Mucosa of rectum (tissue), 2 donors: ENCODE results near the gene GEMIN5.
"Not testable (repeated sequence)": the region's sequence is repeated elsewhere in the genome, so short reads cannot be mapped to it uniquely, and the experiment has no call there.

Experiments used
- H3K27ac ChIP-seq, 2 donors: one replicate each; pipeline ENCODE4 v1.7.0; 2013; ENCODE audit warnings: inconsistent platforms in 2 of 2, low read depth in 2 of 2, low read length in 2 of 2
- H3K27me3 ChIP-seq, 2 donors: one replicate each; pipeline ENCODE4 v1.7.0; 2013; ENCODE audit warnings: low read length in 2 of 2; ENCODE audit not compliant: control insufficient read depth in 2 of 2, insufficient read depth in 2 of 2
- H3K36me3 ChIP-seq, 2 donors: one replicate each; pipeline ENCODE4 v1.7.0; 2013; ENCODE audit warnings: low read length in 2 of 2; ENCODE audit not compliant: control insufficient read depth in 2 of 2, insufficient read depth in 2 of 2
- H3K4me1 ChIP-seq, 2 donors: one replicate each; pipeline ENCODE4 v1.7.0; 2013; ENCODE audit warnings: low read length in 2 of 2, mild to moderate bottlenecking in 1 of 2; ENCODE audit not compliant: control insufficient read depth in 2 of 2, insufficient read depth in 2 of 2
- H3K4me3 ChIP-seq, 2 donors: one replicate each; pipeline ENCODE4 v1.7.0; 2013; ENCODE audit warnings: low read length in 2 of 2
- H3K9ac ChIP-seq, 2 donors: one replicate each; pipeline ENCODE4 v1.7.0; 2013; ENCODE audit warnings: low read length in 2 of 2, low read depth in 1 of 2, mild to moderate bottlenecking in 1 of 2
- H3K9me3 ChIP-seq, 2 donors: one replicate each; pipeline ENCODE4 v1.7.0; 2013; ENCODE audit warnings: low read length in 2 of 2; ENCODE audit not compliant: control insufficient read depth in 2 of 2
- donor health status: healthy.
- donor health status: Normal muscosa, but diverticular disease.

The GEMIN5 gene

DNA sequence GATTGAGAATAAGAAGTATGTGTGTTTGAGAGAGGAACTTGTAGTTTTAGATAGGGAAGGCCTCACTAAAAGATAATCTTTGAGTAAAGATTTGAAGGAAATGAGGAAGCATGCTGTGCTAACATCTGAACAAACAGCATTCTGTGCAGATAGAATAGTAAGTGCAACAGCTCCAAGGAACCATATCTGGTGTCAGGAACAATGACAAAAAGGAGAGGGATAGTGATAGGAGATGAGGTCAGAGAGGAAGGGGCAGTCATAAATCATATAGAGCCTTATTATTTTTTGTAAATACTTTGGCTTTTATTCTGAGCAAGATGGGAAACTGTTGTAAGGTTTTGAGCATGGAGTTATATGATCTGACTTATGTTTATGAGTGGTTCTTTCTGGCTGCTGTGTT, 6.7 kb upstream of the GEMIN5 start:
- Histone ChIP-seq H3K9me3 (no peaks in the 10 kb centered on the region), H3K27me3 (no peaks in the 10 kb centered on the region), H3K36me3 (peaks cover 0 to 2% of the 10 kb centered on the region in 2 donors), H3K4me3 (no peak overlapping the region), H3K4me1 (peaks cover 7 to 9% of the 10 kb centered on the region in 2 donors), H3K9ac (no peak overlapping the region), H3K27ac (no peak overlapping the region)

DNA sequence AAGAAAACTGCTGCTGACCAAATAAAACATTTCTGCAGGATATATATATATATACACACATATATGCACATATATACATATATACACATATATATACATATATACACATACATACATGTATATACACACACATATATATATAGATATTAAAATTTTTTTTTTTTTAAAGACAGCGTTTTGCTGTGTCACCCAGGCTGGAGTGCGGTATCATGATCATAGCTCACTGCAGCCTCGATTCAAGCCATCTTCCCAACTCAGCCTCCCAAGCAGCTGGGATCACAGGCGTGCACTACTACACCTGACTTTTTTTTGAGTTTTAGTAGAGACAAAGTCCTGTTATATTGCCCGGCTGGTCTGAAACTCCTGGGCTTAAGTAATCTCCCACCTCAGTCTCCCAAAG, 5.5 kb upstream of the GEMIN5 start:
- Histone ChIP-seq H3K27me3 (no peaks in the 10 kb centered on the region), H3K4me1 (peaks cover 7 to 9% of the 10 kb centered on the region in 2 donors), H3K9me3 (no peaks in the 10 kb centered on the region), H3K9ac (no peak overlapping the region), H3K27ac (no peak overlapping the region), H3K4me3 (no peak overlapping the region), H3K36me3 (peaks cover 0 to 2% of the 10 kb centered on the region in 2 donors)

DNA sequence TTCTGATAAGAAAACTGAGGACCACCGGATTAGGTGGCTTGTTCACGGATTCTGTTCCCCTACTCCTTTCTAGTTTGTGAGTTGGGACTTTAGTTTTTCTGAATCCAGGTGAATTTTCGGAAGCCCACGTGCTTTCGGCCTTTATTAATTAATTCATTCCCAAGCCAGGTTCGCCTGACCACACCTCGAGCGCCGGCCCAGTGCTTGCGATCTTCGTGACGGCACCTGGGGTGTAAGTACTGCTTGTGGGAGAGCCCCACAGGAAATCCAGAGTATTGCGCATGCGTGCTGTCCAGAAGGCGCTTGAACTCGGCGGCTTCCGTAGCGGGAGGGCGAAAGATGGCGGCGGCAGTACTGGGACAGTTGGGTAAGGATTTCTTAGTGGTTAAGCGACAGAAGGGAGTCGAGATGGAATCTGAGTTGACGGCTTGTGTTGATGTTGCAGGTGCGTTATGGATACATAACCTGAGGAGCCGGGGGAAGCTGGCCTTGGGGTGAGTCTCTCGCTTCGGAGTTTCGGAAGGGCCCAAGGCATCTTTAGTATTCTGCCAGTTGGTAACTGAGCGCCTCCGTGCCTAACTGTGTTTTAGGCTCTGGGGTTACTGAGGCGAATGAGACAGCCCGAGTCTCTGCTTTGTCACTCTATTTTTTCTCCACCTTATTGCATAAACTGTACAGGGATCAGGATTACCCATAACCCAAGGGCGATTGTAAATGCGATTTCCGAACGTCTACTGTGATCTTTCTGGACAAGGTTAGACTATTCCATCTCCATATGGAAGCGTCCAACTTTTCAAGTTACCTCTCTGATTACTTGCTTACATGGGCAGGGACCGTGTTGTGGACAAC, 3.0 kb upstream of the GEMIN5 start, which contains the start of gene MRPL22:
Gene MRPL22 (plus strand): TSS at position 302 of the 849 bp plus-strand sequence. CDS start 38 bp downstream, at position 340.
- Histone ChIP-seq H3K4me1 (peaks cover 10 to 18% of the 10 kb centered on the region in 2 donors), H3K27me3 (no peaks in the 10 kb centered on the region), H3K4me3 (peak within 1 kb of the TSS; percentile 91 to 97), H3K9me3 (no peaks in the 10 kb centered on the region), H3K9ac (peak within 1 kb of the TSS; percentile 70 to 88), H3K36me3 (no peaks in the 10 kb centered on the region), H3K27ac (peak within 1 kb of the TSS; percentile 40 to 78)

DNA sequence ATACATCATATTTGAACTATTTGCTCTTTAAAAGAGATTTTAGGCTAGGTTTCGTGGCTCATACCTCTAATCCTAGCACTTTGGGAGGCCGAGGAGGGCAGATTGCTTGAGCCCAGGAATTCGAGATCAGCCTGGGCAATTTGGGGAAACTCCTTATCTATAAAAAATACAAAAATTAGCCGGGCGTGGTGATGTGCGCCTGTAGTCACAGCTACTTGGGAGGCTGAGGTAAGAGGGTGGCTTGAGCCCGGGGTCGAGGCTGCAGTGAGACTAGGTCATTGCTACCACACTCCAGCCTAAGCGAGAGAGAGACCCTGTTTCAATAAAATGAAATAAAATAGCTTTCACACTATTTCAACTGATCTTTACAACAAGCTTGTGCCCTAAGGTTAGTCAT, 2.4 kb upstream of the GEMIN5 start:
- H3K4me3 ChIP-seq = peak overlapping the region; percentile 91 to 97
- peaks cover 0 to 2% of the 10 kb centered on the region in 2 donors for H3K36me3 ChIP-seq
- no peaks in the 10 kb centered on the region for H3K9me3 ChIP-seq
- peak overlapping the region; percentile 70 to 88 for H3K9ac ChIP-seq
- peaks cover 10 to 18% of the 10 kb centered on the region in 2 donors for H3K4me1 ChIP-seq
- H3K27ac ChIP-seq = peak overlapping the region; percentile 40 to 78
- no peaks in the 10 kb centered on the region for H3K27me3 ChIP-seq

DNA sequence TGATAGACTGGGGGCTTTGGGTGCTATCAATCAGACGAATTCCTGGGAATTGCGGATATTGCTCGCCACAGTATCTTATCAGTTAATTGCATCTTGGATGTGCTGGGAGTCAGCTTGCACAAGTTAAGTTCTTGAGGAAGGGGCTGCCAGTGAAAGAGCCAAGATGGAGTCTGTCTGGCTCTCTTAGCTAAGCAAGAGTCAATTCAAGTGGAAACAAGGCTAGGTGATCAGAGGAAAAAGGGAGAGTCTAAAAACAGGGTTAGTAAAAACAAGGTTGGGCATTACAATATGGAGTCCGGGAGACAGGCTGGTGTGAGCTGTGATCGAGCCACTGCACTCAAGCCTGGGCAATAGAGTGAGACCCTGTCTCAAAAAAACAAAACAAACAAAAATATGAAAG, 1.4 kb upstream of the GEMIN5 start:
- not testable (repeated sequence) for H3K36me3 ChIP-seq, H3K27ac ChIP-seq, H3K4me3 ChIP-seq, H3K27me3 ChIP-seq, H3K9ac ChIP-seq, H3K9me3 ChIP-seq
- H3K4me1 ChIP-seq = peaks cover 10 to 18% of the 10 kb centered on the region in 2 donors

DNA sequence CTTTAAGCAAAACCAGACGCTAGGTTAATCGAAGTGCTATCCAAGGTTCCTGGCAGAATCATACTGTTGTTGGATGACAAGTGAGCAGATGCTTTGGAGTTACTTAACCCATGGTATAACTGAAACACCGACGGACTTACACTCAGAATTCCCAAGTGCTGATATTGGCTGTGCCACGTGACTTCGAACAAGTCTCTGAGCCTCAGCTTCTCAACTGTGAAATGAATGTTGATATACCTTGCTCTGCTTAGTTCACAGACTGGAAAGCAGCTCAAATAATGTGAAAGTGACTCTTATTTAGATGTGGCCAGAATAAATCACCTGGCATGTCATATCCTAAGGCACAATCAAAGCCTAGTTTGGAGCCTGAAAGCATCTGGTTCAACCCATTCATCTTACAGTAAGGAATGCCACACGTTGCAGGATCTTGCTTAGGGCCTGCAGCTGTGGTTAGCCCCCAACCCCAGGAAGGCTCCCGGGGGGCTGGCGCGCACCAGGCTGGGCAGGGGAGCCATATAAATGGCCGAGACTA, 759 bp downstream of the GEMIN5 start:
- H3K4me3 ChIP-seq = peak overlapping the region; percentile 83 to 90
- peaks cover 0 to 9% of the 10 kb centered on the region in 2 donors for H3K36me3 ChIP-seq
- H3K27ac ChIP-seq = peak overlapping the region in 1 of 2 donors; percentile 58
- no peaks in the 10 kb centered on the region for H3K27me3 ChIP-seq
- peaks cover 10 to 18% of the 10 kb centered on the region in 2 donors for H3K4me1 ChIP-seq
- H3K9ac ChIP-seq = peak overlapping the region; percentile 72 to 84
- H3K9me3 ChIP-seq = no peaks in the 10 kb centered on the region

DNA sequence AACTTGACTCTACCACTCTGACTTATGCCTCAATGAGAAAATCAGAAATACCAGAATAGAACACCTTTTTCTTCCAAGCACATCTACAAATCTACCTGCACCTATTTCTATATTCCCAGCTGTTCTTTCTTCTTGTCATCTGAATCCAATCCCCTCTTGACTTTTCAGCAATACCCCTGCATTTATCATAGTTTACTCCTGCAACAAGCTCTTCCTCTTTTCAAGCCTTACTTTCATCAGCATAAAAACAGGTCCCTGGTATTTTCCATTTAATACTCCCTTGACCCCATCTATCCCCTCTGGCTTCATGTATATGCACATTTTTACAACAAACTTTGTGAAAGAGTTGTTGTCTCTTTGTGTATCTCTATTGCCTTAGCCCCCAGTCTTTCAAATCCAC, 3.1 kb downstream of the GEMIN5 start:
- Histone ChIP-seq H3K9ac (no peak overlapping the region), H3K36me3 (peaks cover 4 to 15% of the 10 kb centered on the region in 2 donors), H3K4me3 (no peak overlapping the region), H3K27me3 (no peaks in the 10 kb centered on the region), H3K9me3 (no peaks in the 10 kb centered on the region), H3K4me1 (peaks cover 3 to 9% of the 10 kb centered on the region in 2 donors), H3K27ac (no peak overlapping the region)

DNA sequence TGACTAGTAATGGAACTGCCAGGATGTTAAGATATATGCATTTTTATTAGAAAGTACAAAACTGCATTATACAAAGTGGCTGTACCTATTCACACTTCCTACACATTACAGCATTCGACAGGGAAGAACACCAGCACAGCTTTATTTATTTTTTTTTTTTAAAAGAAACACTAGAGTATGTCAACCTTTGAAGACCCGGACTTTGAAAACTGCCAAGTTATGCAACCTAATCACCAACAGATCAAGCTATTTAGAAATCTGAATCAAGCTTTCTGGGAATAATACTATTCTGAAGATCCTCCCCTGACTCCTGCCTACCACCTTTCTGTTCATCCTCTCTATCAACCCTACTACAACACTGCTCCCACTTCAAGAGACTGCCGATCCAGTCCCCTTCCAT, 4.5 kb downstream of the GEMIN5 start:
- peaks cover 3 to 9% of the 10 kb centered on the region in 2 donors for H3K4me1 ChIP-seq
- no peak overlapping the region for H3K27ac ChIP-seq
- H3K27me3 ChIP-seq = no peaks in the 10 kb centered on the region
- no peaks in the 10 kb centered on the region for H3K9me3 ChIP-seq
- no peak overlapping the region for H3K9ac ChIP-seq
- H3K36me3 ChIP-seq = peaks cover 4 to 22% of the 10 kb centered on the region in 2 donors
- H3K4me3 ChIP-seq = no peak overlapping the region

DNA sequence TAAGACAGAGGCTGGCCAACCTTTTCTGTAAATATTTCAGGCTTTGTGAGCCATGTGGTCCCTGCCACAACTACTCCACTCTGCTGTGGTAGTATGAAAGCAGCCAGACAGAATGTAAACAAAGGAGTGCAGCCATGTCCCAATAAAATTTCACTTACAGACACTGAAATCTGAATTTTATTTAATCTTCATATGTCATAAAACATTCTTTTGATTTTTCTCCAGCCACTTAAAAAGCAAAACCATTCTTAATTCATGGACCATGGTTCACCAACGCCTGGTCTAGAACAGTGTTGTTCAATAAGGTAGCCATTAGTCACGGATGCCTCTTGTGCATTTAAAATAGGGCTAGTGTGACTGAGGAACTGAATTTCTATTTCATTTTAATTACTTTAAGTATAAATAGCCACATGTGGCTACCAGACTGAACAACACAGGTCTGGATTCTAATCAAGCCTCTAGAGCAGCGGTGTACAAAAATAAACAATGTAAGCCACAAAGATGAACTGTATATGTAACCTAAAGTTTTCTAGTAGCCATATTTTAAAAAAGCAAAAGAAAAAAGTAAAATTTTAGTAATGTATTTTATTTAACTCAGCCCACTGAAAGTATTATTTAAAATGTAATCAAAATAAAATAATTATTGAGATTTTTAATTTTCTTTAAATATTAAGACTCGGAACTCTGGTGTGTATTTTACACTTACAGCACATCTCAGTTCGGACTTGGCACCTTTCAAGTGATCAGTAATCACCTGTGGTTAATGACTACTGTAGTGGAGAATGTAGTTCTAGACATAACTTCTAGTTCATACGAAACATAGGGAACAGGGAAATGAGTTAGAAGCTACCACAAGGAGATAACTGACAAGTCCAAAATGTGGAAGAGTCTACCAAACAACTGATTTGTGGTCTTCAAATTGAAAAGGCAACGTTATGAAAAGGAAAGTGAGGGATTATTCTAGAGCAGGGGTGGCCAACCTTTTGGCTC, 14.3 kb downstream of the GEMIN5 start:
- Histone ChIP-seq H3K27me3 (no peaks in the 10 kb centered on the region), H3K36me3 (peaks cover 37 to 39% of the 10 kb centered on the region in 2 donors), H3K9me3 (no peaks in the 10 kb centered on the region), H3K9ac (no peak overlapping the region), H3K4me1 (no peaks in the 10 kb centered on the region), H3K4me3 (no peak overlapping the region), H3K27ac (no peak overlapping the region)
